ENCODE results near the gene CMTM5. TPM values are rescaled to one million over a fixed set of nuclear protein-coding genes. Genes with fewer than 3 reads are reported as not detected.

Gene CMTM5
- total RNA-seq, 1 donor, result not detected

- DNase-seq (ENCODE audit: insufficient read length, low spot score, missing footprints), result peak; percentile 61
- Histone ChIP-seq H3K36me3 (ENCODE audit: insufficient read depth, low read length) (no peaks in the 10 kb centered on the region), H2AFZ (ENCODE audit: low read length) (no peak overlapping the region), H3K27me3 (ENCODE audit: insufficient read depth, low read length) (no peaks in the 10 kb centered on the region), H3K9me3 (ENCODE audit: low read depth, low read length) (no peaks in the 10 kb centered on the region), H3K4me2 (ENCODE audit: insufficient read depth, low read length) (no peak overlapping the region), H4K20me1 (ENCODE audit: insufficient read depth, low read length) (no peaks in the 10 kb centered on the region), H3K4me3 (ENCODE audit: insufficient read depth, low read length) (no peak overlapping the region), H3K79me2 (ENCODE audit: insufficient read depth, low read length) (no peaks in the 10 kb centered on the region), H3K27ac (ENCODE audit: low read depth, low read length) (no peak overlapping the region), H3K4me1 (ENCODE audit: insufficient read depth, low read length) (no peaks in the 10 kb centered on the region)
- TF ChIP-seq CTCF (IDR thresholded peaks at IDR 0.05; ENCODE audit: extremely low read depth, low read depth, low read length), result no peak
These were observed 25.7 kb downstream of the CMTM5 start for GRCh38 chr14:23402296-23403138.

- H3K4me1 ChIP-seq (ENCODE audit: insufficient read depth, low read length), result no peaks in the 10 kb centered on the region
- no peaks in the 10 kb centered on the region for H3K9me3 ChIP-seq (ENCODE audit: low read depth, low read length)
- no peaks in the 10 kb centered on the region for H3K36me3 ChIP-seq (ENCODE audit: insufficient read depth, low read length)
- no peaks in the 10 kb centered on the region for H3K79me2 ChIP-seq (ENCODE audit: insufficient read depth, low read length)
- no peak for TF ChIP-seq CTCF (IDR thresholded peaks at IDR 0.05; ENCODE audit: extremely low read depth, low read depth, low read length)
- H3K4me3 ChIP-seq (ENCODE audit: insufficient read depth, low read length), result no peak overlapping the region
- peak; percentile 81 for DNase-seq (ENCODE audit: insufficient read length, low spot score, missing footprints)
- no peaks in the 10 kb centered on the region for H3K27me3 ChIP-seq (ENCODE audit: insufficient read depth, low read length)
- H4K20me1 ChIP-seq (ENCODE audit: insufficient read depth, low read length), result no peaks in the 10 kb centered on the region
- no peak overlapping the region for H2AFZ ChIP-seq (ENCODE audit: low read length)
- no peak overlapping the region for H3K4me2 ChIP-seq (ENCODE audit: insufficient read depth, low read length)
- no peak overlapping the region for H3K27ac ChIP-seq (ENCODE audit: low read depth, low read length)
These were observed 26.2 kb downstream of the CMTM5 start for GRCh38 chr14:23403139-23403438.

- H3K4me1 ChIP-seq (ENCODE audit: insufficient read depth, low read length), result no peaks in the 10 kb centered on the region
- DNase-seq (ENCODE audit: insufficient read length, low spot score, missing footprints), result peak; percentile 61
- no peaks in the 10 kb centered on the region for H3K79me2 ChIP-seq (ENCODE audit: insufficient read depth, low read length)
- no peak overlapping the region for H2AFZ ChIP-seq (ENCODE audit: low read length)
- H3K27me3 ChIP-seq (ENCODE audit: insufficient read depth, low read length), result no peaks in the 10 kb centered on the region
- H3K36me3 ChIP-seq (ENCODE audit: insufficient read depth, low read length), result no peaks in the 10 kb centered on the region
- H3K9me3 ChIP-seq (ENCODE audit: low read depth, low read length), result no peaks in the 10 kb centered on the region
- H3K4me2 ChIP-seq (ENCODE audit: insufficient read depth, low read length), result no peak overlapping the region
- H4K20me1 ChIP-seq (ENCODE audit: insufficient read depth, low read length), result no peaks in the 10 kb centered on the region
- H3K27ac ChIP-seq (ENCODE audit: low read depth, low read length), result no peak overlapping the region
- H3K4me3 ChIP-seq (ENCODE audit: insufficient read depth, low read length), result no peak overlapping the region
- TF ChIP-seq CTCF (IDR thresholded peaks at IDR 0.05; ENCODE audit: extremely low read depth, low read depth, low read length), result no peak
These were observed 27.1 kb downstream of the CMTM5 start for GRCh38 chr14:23403908-23404307.

- H3K4me3 ChIP-seq (ENCODE audit: insufficient read depth, low read length), result no peak overlapping the region
- TF ChIP-seq CTCF (IDR thresholded peaks at IDR 0.05; ENCODE audit: extremely low read depth, low read depth, low read length), result no peak
- H3K4me1 ChIP-seq (ENCODE audit: insufficient read depth, low read length), result no peaks in the 10 kb centered on the region
- DNase-seq (ENCODE audit: insufficient read length, low spot score, missing footprints), result peak; percentile 82
- H3K36me3 ChIP-seq (ENCODE audit: insufficient read depth, low read length), result no peaks in the 10 kb centered on the region
- H3K4me2 ChIP-seq (ENCODE audit: insufficient read depth, low read length), result no peak overlapping the region
- H3K27ac ChIP-seq (ENCODE audit: low read depth, low read length), result no peak overlapping the region
- no peaks in the 10 kb centered on the region for H4K20me1 ChIP-seq (ENCODE audit: insufficient read depth, low read length)
- H3K9me3 ChIP-seq (ENCODE audit: low read depth, low read length), result no peaks in the 10 kb centered on the region
- H2AFZ ChIP-seq (ENCODE audit: low read length), result no peak overlapping the region
- no peaks in the 10 kb centered on the region for H3K27me3 ChIP-seq (ENCODE audit: insufficient read depth, low read length)
- H3K79me2 ChIP-seq (ENCODE audit: insufficient read depth, low read length), result no peaks in the 10 kb centered on the region
These were observed 27.6 kb downstream of the CMTM5 start for GRCh38 chr14:23404331-23404900.

Measured in osteoblast (primary cell).